CD8-positive, alpha-beta memory T cell (primary cell): Measurements from ENCODE around the gene ATP1B1. TPM values are rescaled to one million over a fixed set of nuclear protein-coding genes. Genes with fewer than 3 reads are reported as not detected.
A peak's percentile ranks its signal among the peaks of the same experiment; 100 is the strongest.

Experiments used
- CTCF ChIA-PET: fragments of 350-600 bp; sonication (Branson Sonifier 250); formaldehyde crosslinking; loops from one replicate; lab custom pipeline; 2021; ENCODE audit warnings: antibody characterized with exemption; lab: Charles Lee
- POLR2A ChIA-PET: fragments of 350-600 bp; sonication (Branson Sonifier 250); formaldehyde crosslinking; loops from one replicate; lab custom pipeline; 2021; ENCODE audit warnings: antibody characterized with exemption; lab: Charles Lee
- DNase-seq, 5 donors: peaks; one replicate each; pipeline versions ENCODE4 v3.0.0 to v3.0.0-alpha.2; 2020 to 2022; ENCODE audit warnings: mixed read lengths in 1 of 5
- H3K27ac ChIP-seq: one replicate; pipeline ENCODE4 v1.7.0; 2013; ENCODE audit warnings: low read depth, mild to moderate bottlenecking, low read length, moderate library complexity
- H3K27me3 ChIP-seq: 2 replicates; pipeline ENCODE4 v1.7.0; 2013; ENCODE audit warnings: low read length, mild to moderate bottlenecking; ENCODE audit not compliant: insufficient read depth, poor library complexity, severe bottlenecking
- H3K36me3 ChIP-seq: 2 replicates; pipeline ENCODE4 v1.7.0; 2013; ENCODE audit warnings: mild to moderate bottlenecking, low read length, moderate library complexity; ENCODE audit not compliant: insufficient read depth
- H3K4me1 ChIP-seq: 2 replicates; pipeline ENCODE4 v1.7.0; 2013; ENCODE audit warnings: mild to moderate bottlenecking, low read length, moderate library complexity; ENCODE audit not compliant: insufficient read depth
- H3K4me3 ChIP-seq: 2 replicates; pipeline ENCODE4 v1.7.0; 2013; ENCODE audit warnings: mild to moderate bottlenecking, low read length
- H3K9me3 ChIP-seq: 2 replicates; pipeline ENCODE4 v1.7.0; 2013; ENCODE audit warnings: mild to moderate bottlenecking, low read length
- H3K27ac Mint-ChIP-seq, 8 donors: one replicate each; pipeline ENCODE4 v1.8.0; 2020 to 2021; ENCODE audit warnings: mixed read lengths in 8 of 8, mild to moderate bottlenecking in 6 of 8, inconsistent platforms in 3 of 8, moderate library complexity in 3 of 8
- H3K27me3 Mint-ChIP-seq, 2 donors: one replicate each; pipeline ENCODE4 v1.8.0; 2020 to 2021; ENCODE audit warnings: mixed read lengths in 2 of 2, mild to moderate bottlenecking in 1 of 2, moderate library complexity in 1 of 2
- H3K36me3 Mint-ChIP-seq, 3 donors: one replicate each; pipeline ENCODE4 v1.8.0; 2020 to 2021; ENCODE audit warnings: mixed read lengths in 3 of 3, inconsistent platforms in 1 of 3, mild to moderate bottlenecking in 1 of 3
- H3K4me1 Mint-ChIP-seq, 3 donors: one replicate each; pipeline ENCODE4 v1.8.0; 2020 to 2021; ENCODE audit warnings: mixed read lengths in 3 of 3, inconsistent platforms in 1 of 3, mild to moderate bottlenecking in 1 of 3
- H3K4me3 Mint-ChIP-seq, 7 donors: one replicate each; pipeline ENCODE4 v1.8.0; 2020 to 2021; ENCODE audit warnings: mixed read lengths in 7 of 7, mild to moderate bottlenecking in 6 of 7, moderate library complexity in 4 of 7, inconsistent platforms in 2 of 7
- H3K9me3 Mint-ChIP-seq, 5 donors: one replicate each; pipeline ENCODE4 v1.8.0; 2020 to 2022; ENCODE audit warnings: mixed read lengths in 5 of 5, mild to moderate bottlenecking in 3 of 5, moderate library complexity in 2 of 5, inconsistent platforms in 1 of 5
- polyA plus RNA-seq: library from polyadenylated mRNA; unstranded; fragments of 300-500 nt; fragmentation: Illumina TruSeq; gene quantifications from one replicate; pipeline ENCODE4 v1.2.3, GENCODE V29; 2021
- total RNA-seq, 2 experiments: library from RNA; stranded (reverse); gene quantifications; one replicate each; pipeline ENCODE4 v1.2.3, GENCODE V29; 2021

ATP1B1 gene
- total RNA-seq = 1 to 10 TPM; 3.7 to 4.5 TPM
- polyA plus RNA-seq = 1.7 TPM

DNA sequence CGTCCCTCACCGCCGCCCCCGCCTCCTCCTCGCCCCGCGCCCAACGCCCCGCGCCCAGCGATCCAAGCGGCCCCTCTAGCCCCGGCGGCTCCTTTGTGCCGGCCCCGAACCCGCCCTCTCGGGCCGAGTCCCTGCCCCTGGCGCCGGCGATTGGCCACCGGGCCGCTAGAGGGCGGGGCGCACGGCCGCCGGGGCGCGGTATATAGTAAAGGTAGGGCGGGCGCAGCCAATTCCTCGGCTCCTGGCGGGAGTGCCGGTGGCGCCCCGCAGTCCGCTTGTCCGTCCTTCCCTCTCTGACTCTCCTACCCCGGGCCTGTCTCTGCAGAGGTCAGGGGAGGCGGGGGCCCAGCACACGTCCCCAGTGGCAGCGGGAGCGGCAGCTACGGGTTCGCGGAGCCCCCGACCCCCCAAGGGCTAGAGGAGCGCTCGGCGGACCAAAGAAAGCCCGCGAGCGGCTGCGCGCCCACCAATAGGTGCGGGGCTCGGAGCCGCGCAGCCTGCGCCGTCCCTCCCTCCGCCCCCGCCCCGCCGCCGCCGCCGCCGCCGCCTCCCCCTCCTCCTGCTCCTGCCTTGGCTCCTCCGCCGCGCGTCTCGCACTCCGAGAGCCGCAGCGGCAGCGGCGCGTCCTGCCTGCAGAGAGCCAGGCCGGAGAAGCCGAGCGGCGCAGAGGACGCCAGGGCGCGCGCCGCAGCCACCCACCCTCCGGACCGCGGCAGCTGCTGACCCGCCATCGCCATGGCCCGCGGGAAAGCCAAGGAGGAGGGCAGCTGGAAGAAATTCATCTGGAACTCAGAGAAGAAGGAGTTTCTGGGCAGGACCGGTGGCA lies at the start of gene ATP1B1:
Gene ATP1B1, plus strand, starts transcription at position 596 of the 826 bp plus-strand sequence. Its CDS starts 140 bp downstream, at position 736.
- peak within 1 kb of the TSS; percentile 76 to 95 (median 88) for H3K4me3 Mint-ChIP-seq
- H3K36me3 Mint-ChIP-seq = peaks cover 0 to 2% (median 0%) of the 10 kb centered on the region in 3 donors
- peaks cover 4% of the 10 kb centered on the region for H3K27me3 ChIP-seq
- ChIA-PET POLR2A (no interaction called here), CTCF (interaction anchor here (0.8 to 2.1 kb wide), 2 partner anchors 19 to 764 kb away, joined by 4 to 7 read pairs; no protein-coding TSS in a partner anchor)
- no peaks in the 10 kb centered on the region for H3K36me3 ChIP-seq
- peaks cover 23 to 43% (median 38%) of the 10 kb centered on the region in 3 donors for H3K4me1 Mint-ChIP-seq
- H3K4me1 ChIP-seq = peaks cover 30% of the 10 kb centered on the region
- peak; percentile 75 to 85 (median 79) for DNase-seq
- peak within 1 kb of the TSS; percentile 2 to 85 (median 71) for H3K27ac Mint-ChIP-seq
- peak within 1 kb of the TSS; percentile 62 for H3K4me3 ChIP-seq
- H3K27ac ChIP-seq = no peak within 1 kb of the TSS
- peaks cover 0 to 5% of the 10 kb centered on the region in 2 donors for H3K27me3 Mint-ChIP-seq
- H3K9me3 Mint-ChIP-seq = no peaks in the 10 kb centered on the region
- H3K9me3 ChIP-seq = no peaks in the 10 kb centered on the region

- Mint-ChIP-seq H3K27me3 (peaks cover 11 to 26% of the 10 kb centered on the region in 2 donors), H3K27ac (no peak overlapping the region), H3K4me1 (no peaks in the 10 kb centered on the region), H3K4me3 (no peak overlapping the region), H3K9me3 (peaks cover 0 to 2% (median 0%) of the 10 kb centered on the region in 5 donors), H3K36me3 (peaks cover 0 to 14% (median 2%) of the 10 kb centered on the region in 3 donors)
- DNase-seq = no peak
- Histone ChIP-seq H3K4me1 (no peaks in the 10 kb centered on the region), H3K27ac (no peak overlapping the region), H3K27me3 (no peaks in the 10 kb centered on the region), H3K36me3 (no peaks in the 10 kb centered on the region), H3K4me3 (no peak overlapping the region), H3K9me3 (no peaks in the 10 kb centered on the region)
- POLR2A ChIA-PET = no interaction called here
- CTCF ChIA-PET = no interaction called here
Measured at GRCh38 chr1:169059421-169059820, 47.1 kb upstream of the ATP1B1 start.

GRCh38 chr1:169060043-169060722 lies 46.3 kb upstream of the ATP1B1 start:
- DNase-seq = no peak
- Histone ChIP-seq H3K27ac (no peak overlapping the region), H3K4me3 (no peak overlapping the region), H3K4me1 (no peaks in the 10 kb centered on the region), H3K27me3 (no peaks in the 10 kb centered on the region), H3K36me3 (no peaks in the 10 kb centered on the region), H3K9me3 (no peaks in the 10 kb centered on the region)
- Mint-ChIP-seq H3K4me1 (no peaks in the 10 kb centered on the region), H3K27me3 (peaks cover 10 to 22% of the 10 kb centered on the region in 2 donors), H3K4me3 (no peak overlapping the region), H3K27ac (no peak overlapping the region), H3K9me3 (peaks cover 0 to 2% (median 0%) of the 10 kb centered on the region in 5 donors), H3K36me3 (peaks cover 0 to 14% (median 2%) of the 10 kb centered on the region in 3 donors)
- CTCF ChIA-PET = no interaction called here
- POLR2A ChIA-PET = no interaction called here

DNA sequence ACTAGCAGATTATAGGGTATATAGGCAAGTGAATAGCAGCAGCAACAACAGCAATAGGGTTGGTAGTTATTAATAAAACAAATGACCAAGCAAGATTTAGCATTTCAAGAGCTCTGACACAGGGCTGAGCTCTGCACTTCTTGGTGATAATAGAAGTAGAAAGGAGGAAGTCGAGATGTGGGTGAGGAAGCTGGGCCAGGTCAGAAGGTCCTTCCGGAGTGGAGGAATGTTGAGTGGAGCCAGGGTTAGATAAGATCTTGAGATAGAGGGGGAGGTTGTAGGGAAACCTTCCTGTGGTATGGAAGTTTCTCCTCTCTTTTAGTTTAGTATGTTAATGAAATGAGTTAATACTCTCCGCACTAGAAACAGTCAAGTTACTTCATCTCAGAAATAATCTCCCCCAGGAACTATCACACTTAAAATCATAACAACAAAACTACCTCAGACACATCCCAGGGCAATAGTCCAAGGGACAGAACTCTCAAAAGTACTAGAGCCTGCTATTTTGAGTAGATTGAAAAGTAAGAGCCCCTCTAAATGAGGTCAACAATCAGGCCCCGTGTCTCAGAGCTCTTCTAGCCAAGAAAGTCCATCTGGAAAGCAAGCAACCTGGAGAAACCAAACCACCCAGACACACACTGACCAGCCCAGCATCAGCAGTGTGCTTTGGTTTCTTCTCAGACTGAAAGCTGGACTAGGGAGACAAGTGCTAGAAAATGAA lies 45.4 kb upstream of the ATP1B1 start:
- H3K27ac ChIP-seq = no peak overlapping the region
- no peaks in the 10 kb centered on the region for H3K9me3 ChIP-seq
- Mint-ChIP-seq H3K36me3 (peaks cover 0 to 14% (median 2%) of the 10 kb centered on the region in 3 donors), H3K9me3 (peaks cover 0 to 2% (median 0%) of the 10 kb centered on the region in 5 donors), H3K4me1 (no peaks in the 10 kb centered on the region), H3K27me3 (peaks cover 10 to 17% of the 10 kb centered on the region in 2 donors), H3K4me3 (peak overlapping the region in 1 of 7 donors; percentile 7), H3K27ac (no peak overlapping the region)
- CTCF ChIA-PET = interaction anchor here (1.4 kb wide), 1 partner anchor 11 kb away, joined by 3 read pairs; no protein-coding TSS in a partner anchor
- DNase-seq = no peak
- H3K4me3 ChIP-seq = no peak overlapping the region
- POLR2A ChIA-PET = no interaction called here
- no peaks in the 10 kb centered on the region for H3K27me3 ChIP-seq
- no peaks in the 10 kb centered on the region for H3K36me3 ChIP-seq
- H3K4me1 ChIP-seq = no peaks in the 10 kb centered on the region

DNA sequence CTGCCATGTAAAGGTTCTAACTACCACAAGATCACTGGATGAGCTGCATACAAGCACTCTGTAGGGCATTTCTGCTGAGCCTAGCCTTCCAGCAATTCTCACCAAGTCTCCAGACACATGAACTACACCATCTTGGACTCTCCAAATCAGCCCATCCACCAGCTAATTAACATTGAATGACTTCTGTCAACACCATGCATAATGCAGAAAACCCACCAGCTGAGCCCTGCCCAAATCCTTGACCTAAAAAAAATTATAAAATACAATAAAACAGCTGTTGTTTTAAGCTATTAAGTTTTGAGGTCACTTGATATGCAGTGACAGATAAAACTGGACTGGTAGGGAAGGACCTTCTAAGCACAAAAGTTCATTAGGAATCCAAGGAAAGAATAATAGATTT lies 44.3 kb upstream of the ATP1B1 start:
- H3K4me3 ChIP-seq = no peak overlapping the region
- H3K9me3 ChIP-seq = no peaks in the 10 kb centered on the region
- H3K4me3 Mint-ChIP-seq = no peak overlapping the region
- no peaks in the 10 kb centered on the region for H3K4me1 ChIP-seq
- no peaks in the 10 kb centered on the region for H3K36me3 ChIP-seq
- CTCF ChIA-PET = interaction anchor here (1.4 kb wide), 1 partner anchor 10 kb away, joined by 3 read pairs; no protein-coding TSS in a partner anchor
- H3K27me3 ChIP-seq = no peaks in the 10 kb centered on the region
- POLR2A ChIA-PET = no interaction called here
- no peak overlapping the region for H3K27ac ChIP-seq
- no peaks in the 10 kb centered on the region for H3K4me1 Mint-ChIP-seq
- no peak overlapping the region for H3K27ac Mint-ChIP-seq
- H3K27me3 Mint-ChIP-seq = peaks cover 7 to 11% of the 10 kb centered on the region in 2 donors
- H3K36me3 Mint-ChIP-seq = peaks cover 0 to 15% (median 2%) of the 10 kb centered on the region in 3 donors
- no peak for DNase-seq
- H3K9me3 Mint-ChIP-seq = peaks cover 4 to 7% (median 5%) of the 10 kb centered on the region in 5 donors

DNA sequence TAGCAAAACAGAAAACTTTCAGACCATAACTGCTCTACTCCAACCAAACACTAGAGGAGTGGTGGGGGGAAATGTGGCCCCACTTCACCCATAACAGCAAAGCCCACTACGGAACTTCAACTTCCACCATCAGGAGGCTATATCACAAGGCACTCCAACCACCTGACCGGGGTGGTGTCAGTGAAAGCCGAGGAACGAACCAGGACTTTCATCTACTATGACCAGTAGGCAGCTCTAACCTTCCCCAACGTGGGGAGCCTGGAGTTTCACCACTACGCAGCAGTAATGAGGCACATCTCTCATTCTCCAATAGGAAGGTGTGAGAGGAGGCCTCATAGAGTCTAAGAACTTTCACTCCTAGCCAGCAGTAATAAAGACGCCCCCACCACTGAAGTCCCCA lies 42.4 kb upstream of the ATP1B1 start:
- no peaks in the 10 kb centered on the region for H3K27me3 ChIP-seq
- H3K27ac ChIP-seq = no peak overlapping the region
- DNase-seq = no peak
- H3K27ac Mint-ChIP-seq = no peak overlapping the region
- H3K4me1 ChIP-seq = no peaks in the 10 kb centered on the region
- ChIA-PET POLR2A (no interaction called here), CTCF (no interaction called here)
- H3K4me1 Mint-ChIP-seq = no peaks in the 10 kb centered on the region
- peaks cover 0 to 24% (median 2%) of the 10 kb centered on the region in 3 donors for H3K36me3 Mint-ChIP-seq
- no peaks in the 10 kb centered on the region for H3K36me3 ChIP-seq
- no peaks in the 10 kb centered on the region for H3K9me3 ChIP-seq
- H3K27me3 Mint-ChIP-seq = peaks cover 0 to 7% of the 10 kb centered on the region in 2 donors
- no peak overlapping the region for H3K4me3 ChIP-seq
- H3K4me3 Mint-ChIP-seq = no peak overlapping the region
- H3K9me3 Mint-ChIP-seq = peaks cover 6 to 13% (median 9%) of the 10 kb centered on the region in 5 donors

DNA sequence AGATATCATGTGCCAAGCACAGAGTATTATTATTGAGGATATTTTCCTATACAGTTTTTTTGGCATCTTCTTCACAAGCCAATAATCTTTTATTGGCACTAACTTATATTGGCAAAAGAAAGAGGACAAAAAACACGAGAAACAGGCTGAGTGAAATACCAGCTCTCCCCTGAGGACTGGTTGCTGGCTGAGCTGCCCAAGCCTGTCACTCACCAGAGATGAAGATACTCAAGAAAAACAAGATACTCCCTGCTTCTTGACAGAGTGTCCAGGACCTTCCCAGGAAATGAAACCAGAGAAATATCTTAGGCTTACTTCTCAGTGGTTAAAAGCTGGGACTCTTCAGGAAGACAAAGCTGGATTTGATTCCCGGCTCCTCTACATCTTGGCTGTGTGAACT lies 35.9 kb upstream of the ATP1B1 start:
- ChIA-PET POLR2A (no interaction called here), CTCF (no interaction called here)
- H3K36me3 Mint-ChIP-seq = peaks cover 0 to 15% (median 0%) of the 10 kb centered on the region in 3 donors
- no peaks in the 10 kb centered on the region for H3K4me1 Mint-ChIP-seq
- peaks cover 6 to 13% (median 7%) of the 10 kb centered on the region in 5 donors for H3K9me3 Mint-ChIP-seq
- Histone ChIP-seq H3K36me3 (no peaks in the 10 kb centered on the region), H3K4me3 (no peak overlapping the region), H3K4me1 (no peaks in the 10 kb centered on the region), H3K27ac (no peak overlapping the region), H3K9me3 (no peaks in the 10 kb centered on the region), H3K27me3 (no peaks in the 10 kb centered on the region)
- no peak overlapping the region for H3K27ac Mint-ChIP-seq
- no peak for DNase-seq
- no peak overlapping the region for H3K4me3 Mint-ChIP-seq
- peaks cover 0 to 6% of the 10 kb centered on the region in 2 donors for H3K27me3 Mint-ChIP-seq
